GM18526 (cell line): ENCODE results near the gene CNOT4.

ENCODE experiments used
- POLR2A ChIP-seq: IDR thresholded peaks from 3 replicates; pipeline ENCODE4 v1.6.1; 2011; ENCODE audit not compliant: insufficient read length; ENCODE audit errors: extremely low read depth

Gene CNOT4

GRCh38 chr7:135486261-135486920, 23.5 kb downstream of the CNOT4 start:
- TF ChIP-seq POLR2A, result no peak

GRCh38 chr7:135481598-135481979, 28.3 kb downstream of the CNOT4 start:
- no peak for TF ChIP-seq POLR2A

- TF ChIP-seq POLR2A, result no peak
These were observed 28.8 kb downstream of the CNOT4 start for GRCh38 chr7:135480966-135481597.

GRCh38 chr7:135475521-135475920, 34.4 kb downstream of the CNOT4 start:
- no peak for TF ChIP-seq POLR2A

- TF ChIP-seq POLR2A, result no peak
These were observed 42.6 kb downstream of the CNOT4 start for GRCh38 chr7:135467207-135467711.

- no peak for TF ChIP-seq POLR2A
These were observed 43.3 kb downstream of the CNOT4 start for GRCh38 chr7:135466442-135467206.

- no peak for TF ChIP-seq POLR2A
These were observed 46.0 kb downstream of the CNOT4 start for GRCh38 chr7:135463908-135464307.

- TF ChIP-seq POLR2A, result no peak
These were observed 49.8 kb downstream of the CNOT4 start for GRCh38 chr7:135459951-135460567.

GRCh38 chr7:135459076-135459475, 50.8 kb downstream of the CNOT4 start:
- TF ChIP-seq POLR2A, result no peak

- TF ChIP-seq POLR2A, result no peak
These were observed 55.8 kb downstream of the CNOT4 start for GRCh38 chr7:135454060-135454459.

- no peak for TF ChIP-seq POLR2A
These were observed 60.5 kb downstream of the CNOT4 start for GRCh38 chr7:135449436-135449835.

GRCh38 chr7:135448753-135449152, 61.1 kb downstream of the CNOT4 start:
- no peak for TF ChIP-seq POLR2A

GRCh38 chr7:135447748-135448147, 62.2 kb downstream of the CNOT4 start:
- TF ChIP-seq POLR2A, result no peak

- no peak for TF ChIP-seq POLR2A
These were observed 64.2 kb downstream of the CNOT4 start for GRCh38 chr7:135445690-135446089.

GRCh38 chr7:135441791-135442190, 68.1 kb downstream of the CNOT4 start:
- TF ChIP-seq POLR2A, result no peak

GRCh38 chr7:135434047-135434446, 75.9 kb downstream of the CNOT4 start:
- TF ChIP-seq POLR2A, result no peak
